ENCODE measurements around the gene MGLL.

GRCh38 chr3:127711021-127711695, 111.2 kb downstream of the MGLL start:
- TF ChIP-seq CTCF (IDR thresholded peaks at IDR 0.05) = no peak
- TF ChIP-seq POLR2A (IDR thresholded peaks at IDR 0.05) = no peak

All from esophagus squamous epithelium (tissue), 4 donors.